ENCODE results near the gene MTERF4. TPM values are rescaled to one million over a fixed set of nuclear protein-coding genes. Genes with fewer than 3 reads are reported as not detected.

Gene MTERF4
- total RNA-seq, 6 donors from 2014 or later = 22.3 to 54.4 (median 25.4) TPM

GRCh38 chr2:241112046-241112445, 10.0 kb upstream of the MTERF4 start:
- H3K27ac ChIP-seq = no peak overlapping the region
- TF ChIP-seq POLR2A (IDR thresholded peaks at IDR 0.05) (no peak), EP300 (IDR thresholded peaks at IDR 0.05) (no peak), POLR2AphosphoS5 (IDR thresholded peaks at IDR 0.05) (no peak)
- TF ChIP-seq, protein P1, sequence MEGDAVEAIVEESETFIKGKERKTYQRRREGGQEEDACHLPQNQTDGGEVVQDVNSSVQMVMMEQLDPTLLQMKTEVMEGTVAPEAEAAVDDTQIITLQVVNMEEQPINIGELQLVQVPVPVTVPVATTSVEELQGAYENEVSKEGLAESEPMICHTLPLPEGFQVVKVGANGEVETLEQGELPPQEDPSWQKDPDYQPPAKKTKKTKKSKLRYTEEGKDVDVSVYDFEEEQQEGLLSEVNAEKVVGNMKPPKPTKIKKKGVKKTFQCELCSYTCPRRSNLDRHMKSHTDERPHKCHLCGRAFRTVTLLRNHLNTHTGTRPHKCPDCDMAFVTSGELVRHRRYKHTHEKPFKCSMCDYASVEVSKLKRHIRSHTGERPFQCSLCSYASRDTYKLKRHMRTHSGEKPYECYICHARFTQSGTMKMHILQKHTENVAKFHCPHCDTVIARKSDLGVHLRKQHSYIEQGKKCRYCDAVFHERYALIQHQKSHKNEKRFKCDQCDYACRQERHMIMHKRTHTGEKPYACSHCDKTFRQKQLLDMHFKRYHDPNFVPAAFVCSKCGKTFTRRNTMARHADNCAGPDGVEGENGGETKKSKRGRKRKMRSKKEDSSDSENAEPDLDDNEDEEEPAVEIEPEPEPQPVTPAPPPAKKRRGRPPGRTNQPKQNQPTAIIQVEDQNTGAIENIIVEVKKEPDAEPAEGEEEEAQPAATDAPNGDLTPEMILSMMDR (IDR thresholded peaks at IDR 0.05) = no peak
- ATAC-seq (ENCODE audit: low FRiP score in 2 of 2) = no peak
- H3K4me3 ChIP-seq = no peak overlapping the region
- peaks cover 0 to 11% (median 3%) of the 10 kb centered on the region in 4 donors for H3K4me1 ChIP-seq
- WGBS, 2 donors = 88 to 98% methylated on average over 17 of the region's 17 CpGs
- peaks cover 0 to 4% (median 2%) of the 10 kb centered on the region in 4 donors for H3K36me3 ChIP-seq
- no peaks in the 10 kb centered on the region for H3K27me3 ChIP-seq
- DNase-seq = peak in 1 of 2 donors; percentile 46
- H3K9me3 ChIP-seq = no peaks in the 10 kb centered on the region

- Histone ChIP-seq H3K36me3 (peaks cover 0 to 4% (median 0%) of the 10 kb centered on the region in 4 donors), H3K9me3 (no peaks in the 10 kb centered on the region), H3K27ac (no peak overlapping the region), H3K4me1 (peaks cover 0 to 11% (median 3%) of the 10 kb centered on the region in 4 donors), H3K27me3 (no peaks in the 10 kb centered on the region), H3K4me3 (no peak overlapping the region)
- 84 to 92% methylated on average over 9 of the region's 9 CpGs for WGBS, 2 donors
- DNase-seq (peak in 1 of 2 donors; percentile 70), ATAC-seq (ENCODE audit: low FRiP score in 2 of 2) (no peak)
- TF ChIP-seq POLR2A (IDR thresholded peaks at IDR 0.05) (no peak), POLR2AphosphoS5 (IDR thresholded peaks at IDR 0.05) (no peak), EP300 (IDR thresholded peaks at IDR 0.05) (no peak)
- TF ChIP-seq, protein P1 (IDR thresholded peaks at IDR 0.05) = no peak
Measured at GRCh38 chr2:241111440-241111805, 9.3 kb upstream of the MTERF4 start.

GRCh38 chr2:241110607-241111439, 8.7 kb upstream of the MTERF4 start:
- peaks cover 0 to 4% (median 0%) of the 10 kb centered on the region in 4 donors for H3K36me3 ChIP-seq
- 89 to 95% methylated on average over 6 to 19 of the region's 19 CpGs for WGBS, 2 donors
- H3K4me3 ChIP-seq = no peak overlapping the region
- no peaks in the 10 kb centered on the region for H3K9me3 ChIP-seq
- no peaks in the 10 kb centered on the region for H3K27me3 ChIP-seq
- no peak overlapping the region for H3K27ac ChIP-seq
- ATAC-seq (ENCODE audit: low FRiP score in 2 of 2) (peak in 1 of 2 donors; percentile 31), DNase-seq (peak in 1 of 2 donors; percentile 51)
- no peak for TF ChIP-seq EP300 (IDR thresholded peaks at IDR 0.05)
- TF ChIP-seq, protein P1 (IDR thresholded peaks at IDR 0.05) = no peak
- no peak for TF ChIP-seq POLR2A (IDR thresholded peaks at IDR 0.05)
- peaks cover 0 to 11% (median 3%) of the 10 kb centered on the region in 4 donors for H3K4me1 ChIP-seq

GRCh38 chr2:241110089-241110606, 8.1 kb upstream of the MTERF4 start:
- no peak overlapping the region for H3K4me3 ChIP-seq
- H3K27me3 ChIP-seq = no peaks in the 10 kb centered on the region
- H3K9me3 ChIP-seq = no peaks in the 10 kb centered on the region
- WGBS, 2 donors = 93 to 95% methylated on average over 8 to 9 of the region's 9 CpGs
- TF ChIP-seq, protein P1 (IDR thresholded peaks at IDR 0.05) = no peak
- TF ChIP-seq POLR2A (IDR thresholded peaks at IDR 0.05) (no peak), POLR2AphosphoS5 (IDR thresholded peaks at IDR 0.05) (no peak), EP300 (IDR thresholded peaks at IDR 0.05) (no peak)
- DNase-seq (no peak), ATAC-seq (ENCODE audit: low FRiP score in 2 of 2) (peak; percentile 5 to 11)
- H3K4me1 ChIP-seq = peaks cover 0 to 11% (median 3%) of the 10 kb centered on the region in 4 donors
- peaks cover 0 to 4% (median 0%) of the 10 kb centered on the region in 4 donors for H3K36me3 ChIP-seq
- no peak overlapping the region for H3K27ac ChIP-seq
